LNCaP clone FGC (cell line): ENCODE measurements around the gene PFKP.

Experiments used
- DNase-seq: peaks from one replicate; pipeline ENCODE4 v3.0.0-alpha.2; 2011; ENCODE audit warnings: low read depth
- H3K4me3 ChIP-seq: 2 replicates; pipeline ENCODE4 v1.5.1; 2011; ENCODE audit warnings: mild to moderate bottlenecking, low read depth, low read length, control low read depth
- CTCF ChIP-seq: IDR thresholded peaks from 2 replicates; pipeline ENCODE4 v1.5.1; 2012; ENCODE audit warnings: mild to moderate bottlenecking; ENCODE audit not compliant: control insufficient read depth, insufficient read depth; ENCODE audit errors: extremely low read depth

The PFKP gene

GRCh38 chr10:3141351-3142005 is 74.1 kb downstream of the PFKP start:
- no peak overlapping the region for H3K4me3 ChIP-seq
- no peak for TF ChIP-seq CTCF
- no peak for DNase-seq

- no peak for DNase-seq
- no peak overlapping the region for H3K4me3 ChIP-seq
- TF ChIP-seq CTCF = no peak
Observed at GRCh38 chr10:3142146-3142875, 75.0 kb downstream of the PFKP start.

- no peak overlapping the region for H3K4me3 ChIP-seq
- no peak for TF ChIP-seq CTCF
Observed at GRCh38 chr10:3143366-3143765, 76.0 kb downstream of the PFKP start.

GRCh38 chr10:3143791-3144434 is 76.6 kb downstream of the PFKP start:
- TF ChIP-seq CTCF = no peak
- H3K4me3 ChIP-seq = no peak overlapping the region
- no peak for DNase-seq

More at GRCh38 chr10:3143366-3143765, 76.0 kb downstream of the PFKP start:
- DNase-seq = no peak

- TF ChIP-seq CTCF = no peak
- H3K4me3 ChIP-seq = no peak overlapping the region
- DNase-seq = no peak
Observed at GRCh38 chr10:3145366-3145765, 78.0 kb downstream of the PFKP start.

- no peak for TF ChIP-seq CTCF
- no peak for DNase-seq
- H3K4me3 ChIP-seq = no peak overlapping the region
Observed at GRCh38 chr10:3146289-3146688, 78.9 kb downstream of the PFKP start.
